ENCODE data around the gene PITPNC1.
"Not testable (repeated sequence)": the region's sequence is repeated elsewhere in the genome, so short reads cannot be mapped to it uniquely, and the experiment has no call there.

- not testable (repeated sequence) for TF ChIP-seq POLR2A, CTCF, EP300 (IDR thresholded peaks at IDR 0.05)
These were observed 95.5 kb downstream of the PITPNC1 start for GRCh38 chr17:67472606-67473005.

Data from tibial nerve (tissue), 4 donors.